Suprapubic skin (tissue), 3 donors: ENCODE measurements around the gene HDAC2.

Experiments used
- CTCF ChIP-seq, 2 donors: fragments of 200-600 bp in 1 of 2; fragments of 450-650 bp in 1 of 2; sonication (generic) in 1 of 2; IDR thresholded peaks; one replicate each; pipeline ENCODE4 v1.5.1; 2016 to 2019; ENCODE audit warnings: antibody characterized with exemption in 2 of 2, mild to moderate bottlenecking in 1 of 2, moderate library complexity in 1 of 2
- EP300 ChIP-seq: sonication (generic); formaldehyde crosslinking; IDR thresholded peaks from one replicate; pipeline ENCODE4 v1.6.1; 2017; ENCODE audit warnings: antibody characterized with exemption

- no peak for TF ChIP-seq CTCF (IDR thresholded peaks at IDR 0.05)
- TF ChIP-seq EP300 = no peak
Observed at GRCh38 chr6:113888956-113889630, 81.9 kb downstream of the HDAC2 start.
